Aorta (tissue), 5 donors: ENCODE data around the gene FBXL17. TPM values are rescaled to one million over a fixed set of nuclear protein-coding genes. Genes with fewer than 3 reads are reported as not detected.

Experiments used
- ATAC-seq: fragments of 200-7000 bp; cut with Tn5 transposase; one replicate; pipeline ENCODE4 v1.9.1; 2022; ENCODE audit warnings: moderate library complexity; ENCODE audit not compliant: low FRiP score
- DNase-seq, 2 donors: peaks; one replicate each; pipeline ENCODE4 v3.0.0-alpha.2; 2020
- H3K27ac ChIP-seq, 2 donors: one replicate each; pipeline ENCODE4 v1.5.1; 2013; ENCODE audit warnings: low read length in 2 of 2, mild to moderate bottlenecking in 2 of 2, moderate library complexity in 2 of 2, control low read depth in 1 of 2, inconsistent platforms in 1 of 2, low read depth in 1 of 2
- H3K27me3 ChIP-seq, 2 donors: one replicate each; pipeline ENCODE4 v1.6.1; 2013; ENCODE audit warnings: control low read depth in 1 of 2, low read length in 1 of 2, mild to moderate bottlenecking in 1 of 2, moderate library complexity in 1 of 2; ENCODE audit not compliant: insufficient read depth in 2 of 2, control insufficient read depth in 1 of 2
- H3K36me3 ChIP-seq, 2 donors: one replicate each; pipeline ENCODE4 v1.6.1; 2013; ENCODE audit warnings: control low read depth in 1 of 2, low read length in 1 of 2, mild to moderate bottlenecking in 1 of 2; ENCODE audit not compliant: insufficient read depth in 2 of 2, control insufficient read depth in 1 of 2
- H3K4me1 ChIP-seq, 2 donors: one replicate each; pipeline ENCODE4 v1.6.1; 2013; ENCODE audit warnings: low read length in 2 of 2, control low read depth in 1 of 2, mild to moderate bottlenecking in 1 of 2, moderate library complexity in 1 of 2; ENCODE audit not compliant: insufficient read depth in 2 of 2, control insufficient read depth in 1 of 2
- H3K4me3 ChIP-seq, 2 donors: one replicate each; pipeline ENCODE4 v1.5.1; 2013; ENCODE audit warnings: low read length in 2 of 2, control low read depth in 1 of 2, mild to moderate bottlenecking in 1 of 2
- H3K9me3 ChIP-seq: one replicate; pipeline ENCODE4 v1.6.1; 2013; ENCODE audit warnings: mild to moderate bottlenecking, low read length; ENCODE audit not compliant: control insufficient read depth
- WGBS, 2 donors: extraction: QIAGEN DNeasy Blood & Tissue Kit; methylation state at CpG; one replicate each; pipeline ENCODE4 v1.1.7; 2013; 5-methylcytosine and 5-hydroxymethylcytosine counted together
- intact Hi-C, 2 donors: fragments of 100-400 bp; cut with DNase I; formaldehyde crosslinking; loops; one replicate each; pipeline versions ENCODE4 v1.14.2 to v1.15.0; 2022
- polyA plus RNA-seq, 2 donors: library from polyadenylated mRNA; stranded (reverse); fragments of 200-250 nt; gene quantifications; one replicate each; pipeline ENCODE4 v1.2.3, GENCODE V29; 2013
- total RNA-seq, 2 donors: library from RNA; stranded (reverse); fragmentation: NEBNext Ultra II Directional; extraction: Animal tissue kit (Norgen Biotek cat#: 25700); gene quantifications; one replicate each; pipeline ENCODE4 v1.2.1, GENCODE V29; 2021
- donor health status: healthy with polysubstance abuse.
- donor health status: Bipolar disorder and iron deficiency.
- donor health status: DM: no; HTN: no; CAD: no.
- donor health status: DM: no; HTN: no; CAD: no.
- donor health status: DM: yes; HTN: yes; CAD: no.

The FBXL17 gene
- total and polyA plus RNA-seq, 4 donors: 10.3 to 36.3 (median 20.7) TPM

GRCh38 chr5:107958861-107959260, 423.0 kb downstream of the FBXL17 start:
- intact Hi-C loops: no loop called here
- H3K4me1 ChIP-seq: peaks cover 0 to 5% of the 10 kb centered on the region in 2 donors
- 84 to 85% methylated on average over 3 of the region's 3 CpGs for WGBS, 2 donors
- H3K9me3 ChIP-seq: no peaks in the 10 kb centered on the region
- H3K36me3 ChIP-seq: no peaks in the 10 kb centered on the region
- ATAC-seq (no peak), DNase-seq (no peak)
- H3K27me3 ChIP-seq: no peaks in the 10 kb centered on the region
- no peak overlapping the region for H3K27ac ChIP-seq
- H3K4me3 ChIP-seq: no peak overlapping the region

GRCh38 chr5:107958432-107958831, 423.5 kb downstream of the FBXL17 start:
- Histone ChIP-seq H3K27ac (no peak overlapping the region), H3K27me3 (no peaks in the 10 kb centered on the region), H3K36me3 (no peaks in the 10 kb centered on the region), H3K4me3 (no peak overlapping the region), H3K9me3 (no peaks in the 10 kb centered on the region), H3K4me1 (peaks cover 0 to 5% of the 10 kb centered on the region in 2 donors)
- DNase-seq: no peak
- ATAC-seq: no peak
- intact Hi-C loops: no loop called here
- whole genome bisulfite sequencing, 2 donors: 52 to 56% methylated on average over 3 of the region's 3 CpGs

DNA sequence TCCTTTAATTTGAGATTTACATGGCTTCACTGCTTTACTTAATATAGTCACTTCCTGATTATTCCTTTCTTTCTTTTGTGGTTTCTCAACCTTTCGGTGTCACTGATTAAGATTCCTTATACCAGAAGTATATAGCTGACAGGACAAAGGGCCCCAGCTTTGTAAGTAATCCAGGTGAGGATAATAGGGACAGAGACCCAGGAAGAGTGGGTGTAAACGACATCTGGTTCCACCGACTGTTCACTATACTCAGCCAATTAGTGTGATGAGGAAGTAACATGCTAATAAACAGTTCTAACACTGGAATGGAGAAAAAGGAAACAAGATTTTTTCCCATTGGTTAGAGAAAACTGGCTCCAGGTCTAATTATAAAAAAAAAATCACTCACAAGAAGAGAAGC, 424.8 kb downstream of the FBXL17 start:
- Histone ChIP-seq H3K27me3 (no peaks in the 10 kb centered on the region), H3K27ac (no peak overlapping the region), H3K4me1 (peaks cover 0 to 5% of the 10 kb centered on the region in 2 donors), H3K4me3 (no peak overlapping the region), H3K36me3 (no peaks in the 10 kb centered on the region), H3K9me3 (no peaks in the 10 kb centered on the region)
- ATAC-seq (no peak), DNase-seq (no peak)
- WGBS, 2 donors: 83 to 89% methylated on average over 3 of the region's 3 CpGs
- intact Hi-C loops: no loop called here

DNA sequence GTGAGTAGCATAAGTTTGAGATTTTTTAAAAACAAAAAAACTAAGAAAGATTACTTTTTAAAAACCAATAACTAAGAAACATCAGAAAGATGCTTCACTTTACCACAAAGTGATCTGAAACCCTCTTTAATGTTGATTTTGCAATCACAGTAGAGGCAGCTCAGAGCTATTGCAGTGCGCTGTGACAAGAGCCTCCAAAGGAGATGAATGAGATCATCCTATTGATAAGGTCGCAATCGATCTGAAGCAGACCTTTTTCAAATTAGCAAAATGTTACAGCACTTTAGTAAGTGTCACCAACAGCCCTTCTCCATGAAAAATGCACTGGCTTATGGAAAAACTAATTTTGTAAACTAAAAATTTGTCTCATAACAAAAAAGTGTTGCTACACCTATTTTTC, 426.6 kb downstream of the FBXL17 start:
- H3K27ac ChIP-seq: no peak overlapping the region
- DNase-seq (no peak), ATAC-seq (no peak)
- WGBS, 2 donors: 78 to 86% methylated on average over 3 of the region's 3 CpGs
- no peaks in the 10 kb centered on the region for H3K9me3 ChIP-seq
- no peaks in the 10 kb centered on the region for H3K27me3 ChIP-seq
- H3K4me3 ChIP-seq: no peak overlapping the region
- H3K4me1 ChIP-seq: peaks cover 0 to 5% of the 10 kb centered on the region in 2 donors
- H3K36me3 ChIP-seq: no peaks in the 10 kb centered on the region
- intact Hi-C loops: no loop called here

GRCh38 chr5:107954254-107954653, 427.6 kb downstream of the FBXL17 start:
- H3K27me3 ChIP-seq: no peaks in the 10 kb centered on the region
- H3K9me3 ChIP-seq: no peaks in the 10 kb centered on the region
- no peak overlapping the region for H3K27ac ChIP-seq
- ATAC-seq: no peak
- no peak for DNase-seq
- intact Hi-C loops: no loop called here
- no peaks in the 10 kb centered on the region for H3K36me3 ChIP-seq
- peaks cover 0 to 5% of the 10 kb centered on the region in 2 donors for H3K4me1 ChIP-seq
- H3K4me3 ChIP-seq: no peak overlapping the region

- 69 to 72% methylated on average over 4 of the region's 4 CpGs for WGBS, 2 donors
- Histone ChIP-seq H3K9me3 (no peaks in the 10 kb centered on the region), H3K27me3 (no peaks in the 10 kb centered on the region), H3K27ac (no peak overlapping the region), H3K36me3 (no peaks in the 10 kb centered on the region), H3K4me3 (no peak overlapping the region), H3K4me1 (no peaks in the 10 kb centered on the region)
- intact Hi-C loops: no loop called here
- ATAC-seq (no peak), DNase-seq (no peak)
Measured at GRCh38 chr5:107952450-107952849, 429.4 kb downstream of the FBXL17 start.

DNA sequence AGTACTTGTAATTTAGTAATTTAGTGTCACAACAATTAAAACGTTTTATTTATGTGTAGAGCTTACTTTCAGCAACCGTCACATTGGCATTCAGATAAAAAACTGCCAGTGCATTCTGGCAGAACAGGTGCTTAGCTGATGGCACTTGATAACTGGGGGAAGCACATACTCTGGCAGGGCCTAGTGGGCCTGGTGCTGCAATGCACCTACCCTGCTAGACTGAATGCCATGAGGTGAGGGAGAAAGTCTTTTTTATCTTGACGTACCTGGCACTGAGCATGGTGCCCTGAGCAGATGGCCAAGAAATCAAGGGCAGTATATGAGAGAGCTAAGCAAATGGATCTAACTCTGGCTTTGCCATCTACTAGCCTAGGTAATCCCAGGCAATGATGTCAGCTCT, 430.6 kb downstream of the FBXL17 start:
- no peaks in the 10 kb centered on the region for H3K36me3 ChIP-seq
- no peaks in the 10 kb centered on the region for H3K4me1 ChIP-seq
- no peak for ATAC-seq
- no peaks in the 10 kb centered on the region for H3K27me3 ChIP-seq
- 84 to 85% methylated on average over 3 of the region's 3 CpGs for WGBS, 2 donors
- no peak for DNase-seq
- H3K27ac ChIP-seq: no peak overlapping the region
- no peak overlapping the region for H3K4me3 ChIP-seq
- H3K9me3 ChIP-seq: no peaks in the 10 kb centered on the region
- intact Hi-C loops: no loop called here

DNA sequence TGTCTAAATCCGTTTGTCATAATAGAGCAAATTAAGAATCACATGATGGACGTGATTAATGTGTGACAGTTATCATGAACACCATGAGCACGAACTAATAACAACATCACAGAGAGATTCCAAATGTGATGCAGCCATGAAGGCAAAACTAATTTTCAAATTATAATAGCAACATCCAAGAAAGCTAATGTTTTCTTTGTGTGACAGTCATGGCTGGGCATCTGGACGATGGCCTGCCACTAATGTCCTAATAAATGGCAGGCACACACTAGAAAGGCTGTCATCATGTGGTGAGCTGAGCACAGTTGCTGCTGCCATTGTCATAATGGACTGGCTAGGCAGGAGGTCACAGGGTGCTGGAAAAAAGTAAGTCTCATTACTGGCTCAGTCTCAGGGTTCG, 431.1 kb downstream of the FBXL17 start:
- Histone ChIP-seq H3K27ac (no peak overlapping the region), H3K36me3 (no peaks in the 10 kb centered on the region)
- WGBS, 2 donors: 80 to 89% methylated on average over 5 of the region's 5 CpGs

DNA sequence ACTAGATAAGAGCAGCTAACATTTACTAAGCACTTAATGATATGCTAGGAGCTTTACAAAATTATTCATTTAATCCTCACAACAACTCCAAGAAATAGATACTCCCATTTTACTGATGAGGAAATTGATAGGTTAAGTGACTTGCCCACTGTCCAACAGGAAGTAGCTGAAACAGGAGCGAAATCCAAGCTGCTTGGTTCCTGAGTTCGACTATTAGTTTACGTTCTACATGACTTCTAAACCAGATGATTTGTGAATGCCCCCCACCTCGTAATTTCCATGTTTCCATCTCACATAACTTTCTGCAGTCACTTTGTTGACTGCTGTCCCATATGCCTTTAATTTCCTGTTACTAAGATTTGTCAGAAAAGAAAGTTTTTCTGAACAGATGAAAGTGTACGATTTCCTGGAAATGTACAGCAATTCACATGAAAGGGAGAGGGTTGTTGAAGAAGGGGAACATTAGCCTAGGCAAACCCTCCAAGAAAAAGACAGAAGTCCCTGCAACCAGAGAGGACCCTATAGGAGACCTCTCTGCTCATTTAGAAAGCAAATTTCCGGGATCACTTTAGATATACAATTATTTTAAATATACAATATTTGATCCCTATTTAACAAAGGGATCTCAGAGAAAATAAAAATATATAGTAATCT, 432.1 kb downstream of the FBXL17 start:
- WGBS, 2 donors: 79 to 87% methylated on average over 6 of the region's 6 CpGs
- Histone ChIP-seq H3K27me3 (no peaks in the 10 kb centered on the region), H3K4me1 (no peaks in the 10 kb centered on the region), H3K27ac (no peak overlapping the region), H3K36me3 (no peaks in the 10 kb centered on the region), H3K4me3 (no peak overlapping the region), H3K9me3 (no peaks in the 10 kb centered on the region)
- intact Hi-C loops: no loop called here
- ATAC-seq (no peak), DNase-seq (no peak)

More for the DNA sequence above, 431.1 kb downstream of the FBXL17 start:
- H3K4me3 ChIP-seq: no peak overlapping the region
- intact Hi-C loops: no loop called here
- H3K9me3 ChIP-seq: no peaks in the 10 kb centered on the region
- no peaks in the 10 kb centered on the region for H3K27me3 ChIP-seq
- no peaks in the 10 kb centered on the region for H3K4me1 ChIP-seq
- DNase-seq (no peak), ATAC-seq (no peak)
